Ovary (tissue), 9 donors: Measurements from ENCODE around the gene TMEM8B. TPM values are rescaled to one million over a fixed set of nuclear protein-coding genes. Genes with fewer than 3 reads are reported as not detected.

Experiments
- DNase-seq, 5 donors: peaks; one replicate each; pipeline ENCODE4 v3.0.0-alpha.2; 2019 to 2020
- H3K27ac ChIP-seq, 2 donors: fragments of 200-600 bp; one replicate each; pipeline versions ENCODE4 v1.5.1 to v1.8.0; 2019 to 2022
- H3K27me3 ChIP-seq: fragments of 200-600 bp; one replicate; pipeline ENCODE4 v1.8.0; 2022
- H3K36me3 ChIP-seq: fragments of 200-600 bp; sonication (generic); one replicate; pipeline ENCODE4 v1.5.1; 2019
- H3K4me1 ChIP-seq: one replicate; pipeline ENCODE4 v1.8.1; 2013; ENCODE audit warnings: mild to moderate bottlenecking, moderate library complexity; ENCODE audit not compliant: insufficient read depth
- H3K4me3 ChIP-seq: fragments of 200-600 bp; sonication (generic); one replicate; pipeline ENCODE4 v1.5.1; 2017
- H3K9me3 ChIP-seq, 2 donors: fragments of 200-600 bp in 1 of 2; sonication (generic) in 1 of 2; one replicate each; pipeline versions ENCODE4 v1.5.1 to v1.8.1; 2013 to 2019; ENCODE audit warnings: mild to moderate bottlenecking in 1 of 2, moderate library complexity in 1 of 2
- CTCF ChIP-seq, 3 donors: fragments of 450-650 bp in 2 of 3; fragments of 200-600 bp in 1 of 3; IDR thresholded peaks; one replicate each; pipeline versions ENCODE4 v1.5.1 to v1.8.0; 2016 to 2022; ENCODE audit warnings: antibody characterized with exemption in 3 of 3, mild to moderate bottlenecking in 1 of 3
- EP300 ChIP-seq: sonication (generic); formaldehyde crosslinking; IDR thresholded peaks from one replicate; pipeline ENCODE4 v1.6.1; 2017; ENCODE audit warnings: antibody characterized with exemption
- POLR2A ChIP-seq: fragments of 450-650 bp; IDR thresholded peaks from one replicate; pipeline ENCODE4 v1.6.1; 2017; ENCODE audit warnings: antibody characterized with exemption, mild to moderate bottlenecking, moderate library complexity
- WGBS, 3 donors: extraction: QIAGEN DNeasy Blood & Tissue Kit in 1 of 3; methylation state at CpG; one replicate each; pipeline versions ENCODE4 v1.1.5 to v1.1.7; 2013 to 2017; 5-methylcytosine and 5-hydroxymethylcytosine counted together
- intact Hi-C, 4 donors: fragments of 100-400 bp; cut with DNase I; formaldehyde crosslinking; loops; one replicate each; pipeline versions ENCODE4 v1.11.0 to v1.15.1; 2022 to 2023
- polyA plus RNA-seq, 2 donors: library from polyadenylated mRNA; stranded (reverse); fragments of 200-250 nt in 1 of 2; fragments of 350-450 nt in 1 of 2; fragmentation: Illumina TruSeq in 1 of 2; extraction: RNeasy Lipid Tissue Mini Kit (QIAGEN cat#74804) in 1 of 2; gene quantifications; one replicate each; pipeline ENCODE4 v1.2.3, GENCODE V29; 2013 to 2014
- total RNA-seq, 7 donors: library from RNA; depleted of rRNA in 2 of 7; stranded (reverse); fragments of >200 nt in 2 of 7; fragmentation: NEBNext Ultra II Directional in 3 of 7; extraction: Animal tissue kit (Norgen Biotek cat#: 25700) in 3 of 7; gene quantifications; one replicate each; pipeline versions ENCODE4 v1.1.0 to v1.2.4, GENCODE V29; 2016 to 2023
- donor health status: DM: no; HTN: no; CAD: no; lungs with moderate emphysema.
- donor health status: DM: no; HTN: no; CAD: no.
- donor health status: Bipolar disorder and iron deficiency.
- donor health status: DM: yes; HTN: yes; CAD: no.
- donor health status: DM: no; HTN: no; CAD: no.
- donor health status: DM: yes; HTN: yes; CAD: no.

The TMEM8B gene
- total and polyA plus RNA-seq, 9 donors, result 11.2 to 42.8 (median 33.7) TPM

GRCh38 chr9:35818341-35818740 lies 10.7 kb upstream of the TMEM8B start:
- intact Hi-C loops, result no loop called here
- no peaks in the 10 kb centered on the region for H3K27me3 ChIP-seq
- H3K27ac ChIP-seq, result no peak overlapping the region
- H3K4me3 ChIP-seq, result no peak overlapping the region
- no peaks in the 10 kb centered on the region for H3K36me3 ChIP-seq
- H3K4me1 ChIP-seq, result peaks cover 2% of the 10 kb centered on the region
- 72 to 86% (median 79%) methylated on average over 3 of the region's 3 CpGs for WGBS, 3 donors
- TF ChIP-seq POLR2A (no peak), CTCF (IDR thresholded peaks at IDR 0.05) (no peak), EP300 (no peak)
- no peaks in the 10 kb centered on the region for H3K9me3 ChIP-seq
- DNase-seq, result no peak

- H3K9me3 ChIP-seq, result no peaks in the 10 kb centered on the region
- no peaks in the 10 kb centered on the region for H3K36me3 ChIP-seq
- H3K27ac ChIP-seq, result no peak overlapping the region
- no peak overlapping the region for H3K4me3 ChIP-seq
- intact Hi-C loops, result no loop called here
- no peak for DNase-seq
- TF ChIP-seq CTCF (IDR thresholded peaks at IDR 0.05) (no peak), POLR2A (no peak), EP300 (no peak)
- no peaks in the 10 kb centered on the region for H3K27me3 ChIP-seq
- H3K4me1 ChIP-seq, result no peaks in the 10 kb centered on the region
Observed at GRCh38 chr9:35820076-35820475, 9.0 kb upstream of the TMEM8B start.

GRCh38 chr9:35822926-35823325 lies 6.1 kb upstream of the TMEM8B start:
- no peak overlapping the region for H3K27ac ChIP-seq
- intact Hi-C loops, result no loop called here

GRCh38 chr9:35826071-35826701 lies 2.8 kb upstream of the TMEM8B start:
- TF ChIP-seq CTCF (IDR thresholded peaks at IDR 0.05) (peak; percentile 23 to 46 (median 43)), POLR2A (no peak), EP300 (no peak)
- Histone ChIP-seq H3K27ac (no peak overlapping the region), H3K4me1 (peaks cover 11% of the 10 kb centered on the region), H3K27me3 (no peaks in the 10 kb centered on the region), H3K36me3 (no peaks in the 10 kb centered on the region), H3K4me3 (no peak overlapping the region), H3K9me3 (no peaks in the 10 kb centered on the region)
- intact Hi-C loops, result no loop called here
- DNase-seq, result no peak
- 20 to 25% (median 22%) methylated on average over 4 of the region's 4 CpGs for WGBS, 3 donors

More at GRCh38 chr9:35822926-35823325, 6.1 kb upstream of the TMEM8B start:
- H3K27me3 ChIP-seq, result no peaks in the 10 kb centered on the region
- no peaks in the 10 kb centered on the region for H3K4me1 ChIP-seq
- TF ChIP-seq EP300, result no peak
- no peak for TF ChIP-seq POLR2A
- TF ChIP-seq CTCF (IDR thresholded peaks at IDR 0.05), result no peak
- no peak for DNase-seq
- H3K36me3 ChIP-seq, result no peaks in the 10 kb centered on the region
- H3K9me3 ChIP-seq, result no peaks in the 10 kb centered on the region
- H3K4me3 ChIP-seq, result no peak overlapping the region
